ENCODE measurements around the gene CAV2. TPM values are rescaled to one million over a fixed set of nuclear protein-coding genes. Genes with fewer than 3 reads are reported as not detected.

Gene CAV2
- total and polyA plus RNA-seq, 9 of the 15 experiments (the other 6 are each of a cell fraction or from before 2014, with no cell fraction given): 16.1 to 137 (median 38.3) TPM

GRCh38 chr7:116501425-116502167 is 2.1 kb downstream of the CAV2 start (continued):
- TF ChIP-seq SNRNP70 (optimal IDR thresholded peaks at IDR 0.05; ENCODE audit: low read depth, low read length) (no peak), MAFK (IDR thresholded peaks at IDR 0.05; ENCODE audit: low read length) (peak; percentile 56; the same call in 1 of the 2 replicates), ZNF740 (CRISPR knock-in tag; IDR thresholded peaks at IDR 0.05) (no peak), ZNF740 (tag; IDR thresholded peaks at IDR 0.05) (no peak), SMARCA4 (IDR thresholded peaks at IDR 0.05) (peak; percentile 99), CHD2 (IDR thresholded peaks at IDR 0.05; ENCODE audit: low read depth, low read length) (no peak), ILF3 (IDR thresholded peaks at IDR 0.05; ENCODE audit: borderline replicate concordance) (0 out of 2 replicates have a peak, but pooled peaks have one; percentile 21), STAT5B (CRISPR knock-in tag; IDR thresholded peaks at IDR 0.05) (no peak), BDP1 (IDR thresholded peaks at IDR 0.05; ENCODE audit: insufficient read depth, insufficient read length) (no peak), MLX (CRISPR knock-in tag; conservative IDR thresholded peaks at IDR 0.05) (no peak), EZH2 (IDR thresholded peaks at IDR 0.05; ENCODE audit: borderline replicate concordance, low read depth, low read length) (no peak), YBX1 (IDR thresholded peaks at IDR 0.05) (no peak), CEBPB (tag; IDR thresholded peaks at IDR 0.05) (peak; percentile 85), SLC30A9 (CRISPR knock-in tag; IDR thresholded peaks at IDR 0.05) (no peak), BRD4 (IDR thresholded peaks at IDR 0.05) (peak; percentile 3; the same call in 1 of the 2 replicates), RBFOX2 (IDR thresholded peaks at IDR 0.05; ENCODE audit: low read depth, low read length) (no peak; the same call in 1 of the 2 replicates), ZNF41 (CRISPR knock-in tag; conservative IDR thresholded peaks at IDR 0.05) (no peak), NFE2L1 (tag; IDR thresholded peaks at IDR 0.05; ENCODE audit: borderline replicate concordance, low read depth) (no peak), SRSF1 (IDR thresholded peaks at IDR 0.05; ENCODE audit: low read depth, low read length) (no peak), ZBTB9 (CRISPR knock-in tag; IDR thresholded peaks at IDR 0.05) (no peak), TCF7L2 (IDR thresholded peaks at IDR 0.05; ENCODE audit: low read depth, low read length) (no peak), ZMIZ1 (IDR thresholded peaks at IDR 0.05; ENCODE audit: low read depth in 2 of 2, low read length in 2 of 2) (peak in 1 of 2 experiments; percentile 82; a peak in 3 of 4 replicates), POLR3A (IDR thresholded peaks at IDR 0.05; ENCODE audit: borderline replicate concordance, extremely low read depth, insufficient read depth, insufficient read length) (no peak)

All from K562 (cell line).